H9 (cell line): Measurements from ENCODE around the gene SLC12A5. TPM values are rescaled to one million over a fixed set of nuclear protein-coding genes. Genes with fewer than 3 reads are reported as not detected.

ENCODE experiments used
- DNase-seq: peaks from one replicate; pipeline ENCODE4 v3.0.0-alpha.2; 2017
- H2AFZ ChIP-seq: one replicate; pipeline ENCODE4 v1.6.1; 2013; ENCODE audit warnings: mild to moderate bottlenecking, low read length, control low read depth, moderate library complexity
- H2AK5ac ChIP-seq: 2 replicates; pipeline ENCODE4 v1.6.1; 2013; ENCODE audit warnings: low read length, control low read depth, mixed read lengths; ENCODE audit not compliant: insufficient read length
- H2BK120ac ChIP-seq: one replicate; pipeline ENCODE4 v1.6.1; 2013; ENCODE audit warnings: low read depth, mild to moderate bottlenecking, low read length, control low read depth, inconsistent platforms; ENCODE audit not compliant: poor library complexity, severe bottlenecking
- H2BK12ac ChIP-seq: 2 replicates; pipeline ENCODE4 v1.6.1; 2013; ENCODE audit warnings: low read length, control low read depth, mixed read lengths, low read depth; ENCODE audit not compliant: insufficient read length
- H2BK15ac ChIP-seq: 2 replicates; pipeline ENCODE4 v1.6.1; 2013; ENCODE audit warnings: low read depth, low read length, control low read depth
- H2BK20ac ChIP-seq: one replicate; pipeline ENCODE4 v1.6.1; 2013; ENCODE audit warnings: low read depth, mild to moderate bottlenecking, low read length, control low read depth, inconsistent platforms; ENCODE audit not compliant: poor library complexity, severe bottlenecking
- H2BK5ac ChIP-seq: 2 replicates; pipeline ENCODE4 v1.6.1; 2013; ENCODE audit warnings: low read length, control low read depth, mixed read lengths; ENCODE audit not compliant: insufficient read length
- H3K14ac ChIP-seq: 2 replicates; pipeline ENCODE4 v1.6.1; 2013; ENCODE audit warnings: low read length, control low read depth; ENCODE audit not compliant: insufficient read depth
- H3K18ac ChIP-seq: 2 replicates; pipeline ENCODE4 v1.6.1; 2013; ENCODE audit warnings: low read depth, mild to moderate bottlenecking, mixed read lengths, low read length, control low read depth; ENCODE audit not compliant: insufficient read length
- H3K23ac ChIP-seq: 2 replicates; pipeline ENCODE4 v1.6.1; 2013; ENCODE audit warnings: low read length, control low read depth, mixed read lengths, low read depth; ENCODE audit not compliant: insufficient read length
- H3K23me2 ChIP-seq: 2 replicates; pipeline ENCODE4 v1.6.1; 2013; ENCODE audit warnings: low read depth, mild to moderate bottlenecking, mixed read lengths, low read length, control low read depth; ENCODE audit not compliant: insufficient read length, poor library complexity, severe bottlenecking
- H3K27ac ChIP-seq: 2 replicates; pipeline ENCODE4 v1.5.1; 2013; ENCODE audit warnings: low read length, control low read depth, mixed read lengths, low read depth; ENCODE audit not compliant: insufficient read length
- H3K27me3 ChIP-seq: 2 replicates; pipeline ENCODE4 v1.6.1; 2013; ENCODE audit warnings: low read length, control low read depth, inconsistent platforms; ENCODE audit not compliant: insufficient read depth
- H3K4ac ChIP-seq: 2 replicates; pipeline ENCODE4 v1.6.1; 2013; ENCODE audit warnings: low read depth, mild to moderate bottlenecking, control low read depth, inconsistent platforms, low read length, moderate library complexity
- H3K4me1 ChIP-seq: 2 replicates; pipeline ENCODE4 v1.6.1; 2013; ENCODE audit warnings: low read length, control low read depth, inconsistent platforms; ENCODE audit not compliant: insufficient read depth
- H3K4me2 ChIP-seq: 2 replicates; pipeline ENCODE4 v1.6.1; 2013; ENCODE audit warnings: low read length, control low read depth, mixed read lengths; ENCODE audit not compliant: insufficient read length, insufficient read depth
- H3K56ac ChIP-seq: 2 replicates; pipeline ENCODE4 v1.6.1; 2013; ENCODE audit warnings: low read depth, mild to moderate bottlenecking, mixed read lengths, low read length, control low read depth; ENCODE audit not compliant: insufficient read length
- H3K79me1 ChIP-seq: 2 replicates; pipeline ENCODE4 v1.6.1; 2013; ENCODE audit warnings: low read depth, mild to moderate bottlenecking, moderate library complexity, low read length, control low read depth, inconsistent platforms; ENCODE audit not compliant: insufficient read depth, poor library complexity, severe bottlenecking
- H3K79me2 ChIP-seq: 2 replicates; pipeline ENCODE4 v1.6.1; 2013; ENCODE audit warnings: low read length, control low read depth, inconsistent platforms; ENCODE audit not compliant: insufficient read depth
- H3K9ac ChIP-seq: 2 replicates; pipeline ENCODE4 v1.6.1; 2013; ENCODE audit warnings: low read length, control low read depth, mixed read lengths; ENCODE audit not compliant: insufficient read length; ENCODE audit errors: extremely low read depth
- H3K9me3 ChIP-seq: one replicate; pipeline ENCODE4 v1.6.1; 2013; ENCODE audit warnings: low read depth, low read length, inconsistent platforms; ENCODE audit not compliant: control insufficient read depth
- H3T11ph ChIP-seq: one replicate; pipeline ENCODE4 v1.6.1; 2013; ENCODE audit warnings: mild to moderate bottlenecking, low read length, control low read depth, inconsistent platforms
- H4K20me1 ChIP-seq: one replicate; pipeline ENCODE4 v1.6.1; 2013; ENCODE audit not compliant: control insufficient read depth, insufficient read length, insufficient read depth
- H4K5ac ChIP-seq: 2 replicates; pipeline ENCODE4 v1.6.1; 2013; ENCODE audit warnings: low read depth, mild to moderate bottlenecking, mixed read lengths, low read length, control low read depth; ENCODE audit not compliant: insufficient read length
- H4K8ac ChIP-seq: replicated peaks from 2 replicates; pipeline ENCODE4 v1.6.1; 2013; ENCODE audit warnings: low read length, control low read depth, mixed read lengths, low read depth; ENCODE audit not compliant: insufficient read length
- H4K91ac ChIP-seq: 2 replicates; pipeline ENCODE4 v1.6.1; 2013; ENCODE audit warnings: low read depth, mild to moderate bottlenecking, moderate library complexity, mixed read lengths, low read length, control low read depth; ENCODE audit not compliant: insufficient read length
- H3K27ac Mint-ChIP-seq, 3 experiments: 2 replicates in 2 of 3; 3 replicates in 1 of 3; pipeline ENCODE4 v1.8.0; 2020 to 2021; ENCODE audit warnings: mixed read lengths in 3 of 3, mild to moderate bottlenecking in 1 of 3, moderate library complexity in 1 of 3
- H3K27me3 Mint-ChIP-seq: 2 replicates; pipeline ENCODE4 v1.8.0; 2021; ENCODE audit warnings: low read depth, mild to moderate bottlenecking, moderate library complexity, mixed read lengths
- H3K36me3 Mint-ChIP-seq, 3 experiments: 2 replicates in 2 of 3; 3 replicates in 1 of 3; pipeline ENCODE4 v1.8.0; 2020 to 2021; ENCODE audit warnings: low read depth in 3 of 3, mixed read lengths in 3 of 3; ENCODE audit not compliant: insufficient read depth in 1 of 3
- H3K4me1 Mint-ChIP-seq, 2 experiments: 2 replicates each; pipeline ENCODE4 v1.8.0; 2020; ENCODE audit warnings: mixed read lengths in 2 of 2
- H3K4me3 Mint-ChIP-seq, 2 experiments: 2 replicates in 1 of 2; 3 replicates in 1 of 2; pipeline ENCODE4 v1.8.0; 2020 to 2021; ENCODE audit warnings: mild to moderate bottlenecking in 2 of 2, mixed read lengths in 2 of 2, moderate library complexity in 1 of 2
- H3K9me3 Mint-ChIP-seq, 2 experiments: 2 replicates in 1 of 2; 3 replicates in 1 of 2; pipeline ENCODE4 v1.8.0; 2020; ENCODE audit warnings: mild to moderate bottlenecking in 2 of 2, mixed read lengths in 2 of 2, moderate library complexity in 1 of 2
- WGBS: extraction: QIAGEN DNeasy Blood & Tissue Kit; methylation state at CpG from one replicate; pipeline ENCODE4 v1.1.7; 2013; ENCODE audit warnings: missing lambda C conversion rate, low lambda C conversion rate, mixed read lengths; ENCODE audit not compliant: insufficient read length; ENCODE audit errors: extremely low coverage; 5-methylcytosine and 5-hydroxymethylcytosine counted together
- total RNA-seq: library from RNA; stranded (reverse); gene quantifications from 2 replicates; pipeline ENCODE4 v1.2.1, GENCODE V29; 2021
- TF ChIP-seq, protein P1 (sequence below): fragments of 200-600 bp; sonication (generic); conservative IDR thresholded peaks from 3 replicates; pipeline ENCODE4 v1.8.0; 2021; ENCODE audit warnings: antibody characterized with exemption, mild to moderate bottlenecking

Gene SLC12A5
- total RNA-seq, 1 experiment from 2014 or later, result 8.7 TPM

DNA sequence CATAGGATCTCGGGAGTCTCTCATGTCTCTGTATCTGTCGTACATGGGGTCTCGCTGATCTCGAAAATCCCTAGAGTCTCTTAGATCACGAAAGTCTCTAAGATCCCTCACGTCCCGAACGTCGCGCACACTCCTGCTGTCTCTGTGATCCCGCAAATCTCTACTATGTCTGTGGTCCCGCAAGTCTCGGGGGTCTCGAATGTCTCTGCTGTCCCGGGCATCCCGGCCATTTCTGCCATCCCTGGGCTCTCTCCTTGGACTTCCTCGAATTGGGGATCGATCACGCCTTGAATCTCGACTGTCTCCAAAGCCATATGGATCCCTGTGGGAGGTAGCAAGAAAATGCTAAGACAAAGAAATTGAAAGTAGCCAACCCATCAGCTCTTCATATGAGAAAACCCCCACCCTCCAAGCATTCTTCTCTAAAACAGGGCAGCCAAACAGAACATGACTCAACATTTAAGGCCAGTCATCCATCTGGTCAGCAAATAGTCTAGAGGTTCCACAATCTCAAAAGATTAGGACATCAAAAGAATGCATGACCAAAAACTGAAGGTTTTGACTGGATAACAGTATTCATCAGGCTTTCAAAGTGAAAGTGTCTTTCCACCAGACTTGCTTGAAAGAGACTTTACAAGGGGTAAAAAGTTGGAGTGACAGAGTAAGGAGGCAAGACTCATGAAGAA lies 41.3 kb downstream of the SLC12A5 start:
- Histone ChIP-seq H3K23me2 (no peaks in the 10 kb centered on the region), H2BK120ac (no peak overlapping the region), H2AK5ac (no peak overlapping the region), H4K8ac (no peak overlapping the region), H3K27me3 (no peaks in the 10 kb centered on the region), H3K14ac (no peak overlapping the region; the same call in 1 of the 2 replicates), H4K5ac (no peak overlapping the region), H2BK15ac (no peak overlapping the region), H3T11ph (no peak overlapping the region), H3K56ac (no peak overlapping the region), H2BK20ac (no peak overlapping the region), H2AFZ (no peak overlapping the region), H3K18ac (no peak overlapping the region), H3K23ac (no peak overlapping the region), H4K91ac (no peak overlapping the region), H3K4ac (no peak overlapping the region), H2BK5ac (no peak overlapping the region), H3K4me1 (peaks cover 17% of the 10 kb centered on the region), H3K4me2 (no peak overlapping the region), H2BK12ac (no peak overlapping the region), H3K79me1 (peaks cover 3% of the 10 kb centered on the region), H3K9me3 (no peaks in the 10 kb centered on the region), H4K20me1 (peaks cover 2% of the 10 kb centered on the region), H3K27ac (no peak overlapping the region), H3K9ac (no peak overlapping the region), H3K79me2 (no peaks in the 10 kb centered on the region; the same call in 1 of the 2 replicates)
- H3K4me1 Mint-ChIP-seq, result no peaks in the 10 kb centered on the region; a peak in 3 of 4 replicates
- DNase-seq, result no peak
- H3K27ac Mint-ChIP-seq, result no peak overlapping the region
- TF ChIP-seq, protein P1, sequence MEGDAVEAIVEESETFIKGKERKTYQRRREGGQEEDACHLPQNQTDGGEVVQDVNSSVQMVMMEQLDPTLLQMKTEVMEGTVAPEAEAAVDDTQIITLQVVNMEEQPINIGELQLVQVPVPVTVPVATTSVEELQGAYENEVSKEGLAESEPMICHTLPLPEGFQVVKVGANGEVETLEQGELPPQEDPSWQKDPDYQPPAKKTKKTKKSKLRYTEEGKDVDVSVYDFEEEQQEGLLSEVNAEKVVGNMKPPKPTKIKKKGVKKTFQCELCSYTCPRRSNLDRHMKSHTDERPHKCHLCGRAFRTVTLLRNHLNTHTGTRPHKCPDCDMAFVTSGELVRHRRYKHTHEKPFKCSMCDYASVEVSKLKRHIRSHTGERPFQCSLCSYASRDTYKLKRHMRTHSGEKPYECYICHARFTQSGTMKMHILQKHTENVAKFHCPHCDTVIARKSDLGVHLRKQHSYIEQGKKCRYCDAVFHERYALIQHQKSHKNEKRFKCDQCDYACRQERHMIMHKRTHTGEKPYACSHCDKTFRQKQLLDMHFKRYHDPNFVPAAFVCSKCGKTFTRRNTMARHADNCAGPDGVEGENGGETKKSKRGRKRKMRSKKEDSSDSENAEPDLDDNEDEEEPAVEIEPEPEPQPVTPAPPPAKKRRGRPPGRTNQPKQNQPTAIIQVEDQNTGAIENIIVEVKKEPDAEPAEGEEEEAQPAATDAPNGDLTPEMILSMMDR, result no peak
- WGBS, result no CpG with 5 or more reads among the region's 20 CpGs
- H3K27me3 Mint-ChIP-seq, result no peaks in the 10 kb centered on the region
- H3K4me3 Mint-ChIP-seq, result no peak overlapping the region
- no peaks in the 10 kb centered on the region for H3K9me3 Mint-ChIP-seq
- H3K36me3 Mint-ChIP-seq, result peaks cover 11 to 42% (median 36%) of the 10 kb centered on the region in 3 experiments
